Gastroesophageal sphincter (tissue), 3 donors: ENCODE results near the gene INAVA.

Experiments used
- EP300 ChIP-seq: sonication (generic); formaldehyde crosslinking; IDR thresholded peaks from one replicate; pipeline ENCODE4 v1.6.1; 2017; ENCODE audit warnings: antibody characterized with exemption, mild to moderate bottlenecking
- POLR2A ChIP-seq, 2 donors: fragments of 450-650 bp; IDR thresholded peaks; one replicate each; pipeline ENCODE4 v1.6.1; 2017; ENCODE audit warnings: antibody characterized with exemption in 2 of 2, mild to moderate bottlenecking in 2 of 2, moderate library complexity in 1 of 2
- POLR2AphosphoS5 ChIP-seq: sonication (generic); formaldehyde crosslinking; IDR thresholded peaks from one replicate; pipeline ENCODE4 v1.6.1; 2017; ENCODE audit warnings: antibody characterized with exemption
- TF ChIP-seq, protein P1 (sequence below), 4 experiments: fragments of 200-600 bp in 2 of 4; fragments of 450-650 bp in 2 of 4; sonication (generic) in 1 of 4; IDR thresholded peaks; one replicate each; pipeline ENCODE4 v1.5.1; 2017 to 2019; ENCODE audit warnings: antibody characterized with exemption in 4 of 4, mild to moderate bottlenecking in 2 of 4, moderate library complexity in 2 of 4

- TF ChIP-seq POLR2AphosphoS5 (no peak), POLR2A (IDR thresholded peaks at IDR 0.05) (no peak), EP300 (no peak)
- TF ChIP-seq, protein P1, sequence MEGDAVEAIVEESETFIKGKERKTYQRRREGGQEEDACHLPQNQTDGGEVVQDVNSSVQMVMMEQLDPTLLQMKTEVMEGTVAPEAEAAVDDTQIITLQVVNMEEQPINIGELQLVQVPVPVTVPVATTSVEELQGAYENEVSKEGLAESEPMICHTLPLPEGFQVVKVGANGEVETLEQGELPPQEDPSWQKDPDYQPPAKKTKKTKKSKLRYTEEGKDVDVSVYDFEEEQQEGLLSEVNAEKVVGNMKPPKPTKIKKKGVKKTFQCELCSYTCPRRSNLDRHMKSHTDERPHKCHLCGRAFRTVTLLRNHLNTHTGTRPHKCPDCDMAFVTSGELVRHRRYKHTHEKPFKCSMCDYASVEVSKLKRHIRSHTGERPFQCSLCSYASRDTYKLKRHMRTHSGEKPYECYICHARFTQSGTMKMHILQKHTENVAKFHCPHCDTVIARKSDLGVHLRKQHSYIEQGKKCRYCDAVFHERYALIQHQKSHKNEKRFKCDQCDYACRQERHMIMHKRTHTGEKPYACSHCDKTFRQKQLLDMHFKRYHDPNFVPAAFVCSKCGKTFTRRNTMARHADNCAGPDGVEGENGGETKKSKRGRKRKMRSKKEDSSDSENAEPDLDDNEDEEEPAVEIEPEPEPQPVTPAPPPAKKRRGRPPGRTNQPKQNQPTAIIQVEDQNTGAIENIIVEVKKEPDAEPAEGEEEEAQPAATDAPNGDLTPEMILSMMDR (IDR thresholded peaks at IDR 0.05) = no peak
Observed at GRCh38 chr1:200867018-200867811, 27.5 kb upstream of the INAVA start.
